Raji (cell line): ENCODE data around the gene TMCC1.

Experiments used
- POLR2A ChIP-seq: IDR thresholded peaks from 2 replicates; pipeline ENCODE4 v1.6.1; 2011; ENCODE audit warnings: low read depth, low read length, control low read depth; ENCODE audit not compliant: insufficient read depth

TMCC1 gene

GRCh38 chr3:129893581-129894070 lies at the start of gene TMCC1:
TSS of gene TMCC1 (minus strand) at chr3:129893711.
- peak; percentile 57 for TF ChIP-seq POLR2A

- no peak for TF ChIP-seq POLR2A
Observed at GRCh38 chr3:129943020-129943419, 49.5 kb upstream of the TMCC1 start.

GRCh38 chr3:129942296-129942695 lies 48.8 kb upstream of the TMCC1 start:
- TF ChIP-seq POLR2A = no peak

DNA sequence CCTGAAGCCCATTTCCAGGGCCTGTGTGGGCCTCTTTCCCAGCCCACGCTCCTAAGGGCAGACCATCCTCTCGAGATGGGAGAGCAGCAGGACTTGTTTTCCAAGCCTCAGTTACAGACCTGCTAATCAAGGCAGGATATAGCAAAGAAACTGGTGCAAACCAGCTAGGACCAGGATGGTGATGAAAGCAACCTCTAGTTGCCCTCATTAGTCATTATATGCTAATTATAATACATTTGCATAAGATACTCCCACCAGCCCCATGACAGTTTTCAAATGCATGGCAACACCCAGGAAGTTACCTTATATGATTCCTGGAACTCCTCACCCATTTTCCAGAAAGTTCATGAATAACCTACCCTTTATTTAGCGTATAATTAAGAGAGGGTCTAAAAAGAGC lies 46.6 kb upstream of the TMCC1 start:
- TF ChIP-seq POLR2A = no peak

- TF ChIP-seq POLR2A = no peak
Observed at GRCh38 chr3:129938140-129938930, 44.8 kb upstream of the TMCC1 start.

DNA sequence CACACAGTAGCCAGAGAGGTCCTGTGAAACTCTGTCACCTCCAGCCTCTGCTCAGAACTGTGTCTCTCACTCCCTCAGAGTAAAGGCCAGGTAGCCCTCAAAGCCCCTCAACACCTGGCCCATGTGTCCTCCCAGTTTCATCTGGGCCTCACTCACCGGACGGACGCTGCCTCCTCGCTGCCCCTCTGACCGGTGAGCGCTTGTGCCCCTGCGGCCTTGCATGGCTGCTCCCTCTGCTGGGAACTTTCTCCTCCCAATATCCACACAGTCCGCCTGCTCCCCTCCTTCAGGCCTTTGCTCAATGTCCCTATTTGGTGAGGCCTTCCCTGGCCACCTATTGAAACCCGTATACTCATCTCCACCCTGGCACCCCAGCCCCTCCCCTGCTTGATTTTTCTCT lies 44.2 kb upstream of the TMCC1 start:
- TF ChIP-seq POLR2A = no peak

DNA sequence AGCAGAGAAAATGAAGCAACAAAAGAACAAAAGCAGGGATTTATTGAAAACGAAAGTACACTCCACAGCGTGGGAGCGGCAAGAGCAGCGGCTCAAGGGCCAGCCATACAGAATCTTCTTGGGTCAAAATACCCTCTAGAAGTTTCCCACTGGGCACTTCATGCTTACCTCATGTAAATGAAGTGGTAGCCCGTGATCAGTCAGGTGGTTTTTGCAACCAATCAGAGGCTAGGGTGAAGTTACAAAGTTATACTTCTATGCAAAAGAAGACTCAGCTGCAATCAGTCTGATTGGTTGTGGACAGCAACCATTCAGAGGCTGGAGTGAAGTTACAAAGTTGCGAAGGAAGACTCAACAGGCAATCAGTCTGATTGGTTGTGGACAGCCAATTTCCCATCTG lies 43.2 kb upstream of the TMCC1 start:
- TF ChIP-seq POLR2A = no peak

GRCh38 chr3:129934234-129935123 lies 41.0 kb upstream of the TMCC1 start:
- no peak for TF ChIP-seq POLR2A

GRCh38 chr3:129933471-129933870 lies 40.0 kb upstream of the TMCC1 start:
- TF ChIP-seq POLR2A = no peak

DNA sequence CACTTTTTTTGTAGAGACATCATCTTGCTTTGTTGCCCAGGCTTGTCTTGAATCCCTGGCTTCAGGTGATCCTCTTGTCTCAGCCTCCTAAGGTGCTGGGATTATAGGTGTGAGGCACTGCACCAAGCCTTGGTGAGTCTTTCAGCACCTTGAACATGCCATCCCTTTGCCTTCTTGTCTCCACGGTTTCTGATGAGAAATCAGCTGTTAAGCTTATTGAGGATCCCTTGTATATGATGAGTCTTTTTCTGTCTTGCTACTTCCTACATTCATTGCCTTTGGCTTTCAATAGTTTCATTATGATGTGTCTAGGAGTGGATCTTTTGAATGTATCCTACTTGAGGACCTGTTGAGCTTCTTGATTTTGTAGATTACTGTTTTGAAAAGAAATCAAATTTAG lies 35.9 kb upstream of the TMCC1 start:
- TF ChIP-seq POLR2A = no peak

GRCh38 chr3:129927072-129927471 lies 33.6 kb upstream of the TMCC1 start:
- TF ChIP-seq POLR2A = no peak

DNA sequence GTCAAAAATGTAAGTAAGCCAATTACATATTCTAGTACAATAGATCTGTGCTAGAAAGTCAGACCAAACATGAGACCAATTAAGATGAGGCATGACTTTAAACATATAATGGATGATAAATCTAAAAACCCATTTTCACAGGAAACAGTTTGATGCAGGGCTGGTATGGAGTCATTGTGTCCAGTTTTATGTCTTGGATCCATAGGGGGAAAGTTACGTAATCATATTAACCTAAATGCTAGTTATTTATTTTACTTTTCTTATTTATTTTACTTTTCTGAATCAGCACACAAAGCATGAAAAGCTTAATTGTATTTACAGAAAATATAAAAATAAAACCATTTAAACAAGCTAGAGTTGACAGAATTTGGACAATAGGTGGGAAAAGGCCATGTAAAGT lies 26.3 kb upstream of the TMCC1 start:
- TF ChIP-seq POLR2A = no peak

GRCh38 chr3:129919357-129919756 lies 25.8 kb upstream of the TMCC1 start:
- TF ChIP-seq POLR2A = no peak

GRCh38 chr3:129918461-129918860 lies 24.9 kb upstream of the TMCC1 start:
- TF ChIP-seq POLR2A = no peak

DNA sequence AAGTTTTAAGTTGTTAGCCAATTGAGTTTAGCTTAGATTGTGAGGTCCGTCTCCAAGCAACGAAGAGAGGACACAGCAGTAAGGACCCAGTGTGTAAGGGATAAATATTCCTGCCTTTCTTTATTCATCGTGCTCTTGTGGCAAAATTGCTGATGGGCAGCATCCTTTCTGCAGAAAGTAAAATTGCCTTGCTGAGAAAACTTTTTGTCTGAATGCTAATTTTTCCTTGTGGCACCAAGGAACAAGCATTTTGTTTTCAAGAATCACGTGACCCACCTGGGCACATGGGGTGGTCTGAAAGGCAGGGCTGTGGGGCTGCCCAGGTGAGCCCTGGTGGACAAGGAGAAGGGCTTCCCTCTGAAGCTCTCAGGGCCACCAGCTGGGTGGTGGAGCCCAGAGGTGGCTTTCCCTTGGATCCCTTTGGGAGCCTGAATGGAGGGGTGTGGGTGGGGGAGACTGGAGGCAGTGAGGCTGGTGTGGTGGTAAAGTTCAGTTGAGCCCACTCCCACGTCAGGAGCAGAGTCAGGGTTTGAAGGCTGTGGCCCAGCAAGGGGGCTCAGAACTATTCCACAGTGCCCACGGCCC lies 24.0 kb upstream of the TMCC1 start:
- TF ChIP-seq POLR2A = no peak
